Hematopoietic multipotent progenitor cell treated with erythropoietin and hydrocortisone succinate and interleukin-3 and kit ligand, for 6 days (in vitro differentiated cells): ENCODE data around the gene AURKA.

Source experiments
- DNase-seq: peaks from one replicate; pipeline ENCODE4 v3.0.0-alpha.2; 2015

AURKA gene

GRCh38 chr20:56392132-56392880 is at the start of gene AURKA, which contains the start of gene CSTF1:
Gene AURKA, minus strand, starts transcription at chr20:56392215. Its CDS starts 4,018 bp downstream, at chr20:56388197.
Gene CSTF1, plus strand, starts transcription at chr20:56392645. Its CDS starts 2,908 bp downstream, at chr20:56395553.
- peak; percentile 99 for DNase-seq

GRCh38 chr20:56440346-56441007 is 48.5 kb upstream of the AURKA start:
- DNase-seq: no peak

GRCh38 chr20:56439771-56440291 is 47.8 kb upstream of the AURKA start:
- no peak for DNase-seq

- no peak for DNase-seq
These were observed 46.3 kb upstream of the AURKA start for GRCh38 chr20:56438284-56438683.

GRCh38 chr20:56437196-56437960 is 45.4 kb upstream of the AURKA start:
- DNase-seq: no peak

- no peak for DNase-seq
These were observed 41.9 kb upstream of the AURKA start for GRCh38 chr20:56433880-56434255.

- no peak for DNase-seq
These were observed 41.3 kb upstream of the AURKA start for GRCh38 chr20:56433221-56433879.

GRCh38 chr20:56431471-56431870 is 39.5 kb upstream of the AURKA start:
- DNase-seq: no peak

GRCh38 chr20:56430957-56431356 is 38.9 kb upstream of the AURKA start:
- DNase-seq: no peak

GRCh38 chr20:56430461-56430860 is 38.4 kb upstream of the AURKA start:
- no peak for DNase-seq

- DNase-seq: no peak
These were observed 37.9 kb upstream of the AURKA start for GRCh38 chr20:56429941-56430340.

- peak; percentile 18 for DNase-seq
These were observed 37.5 kb upstream of the AURKA start for GRCh38 chr20:56429502-56429901.

- no peak for DNase-seq
These were observed 36.9 kb upstream of the AURKA start for GRCh38 chr20:56428881-56429280.

- DNase-seq: no peak
These were observed 36.4 kb upstream of the AURKA start for GRCh38 chr20:56428410-56428809.

- peak; percentile 27 for DNase-seq
These were observed 35.8 kb upstream of the AURKA start for GRCh38 chr20:56427797-56428196.

GRCh38 chr20:56426926-56427325 is 34.9 kb upstream of the AURKA start:
- DNase-seq: no peak

- DNase-seq: no peak
These were observed 34.0 kb upstream of the AURKA start for GRCh38 chr20:56426026-56426425.

GRCh38 chr20:56424931-56425330 is 32.9 kb upstream of the AURKA start:
- DNase-seq: no peak

- DNase-seq: no peak
These were observed 31.9 kb upstream of the AURKA start for GRCh38 chr20:56423886-56424285.

- no peak for DNase-seq
These were observed 31.2 kb upstream of the AURKA start for GRCh38 chr20:56423211-56423610.

- no peak for DNase-seq
These were observed 30.8 kb upstream of the AURKA start for GRCh38 chr20:56422824-56423189.

- peak; percentile 50 for DNase-seq
These were observed 30.2 kb upstream of the AURKA start for GRCh38 chr20:56422076-56422823.
